Measurements from ENCODE around the gene TRAPPC2L. TPM values are rescaled to one million over a fixed set of nuclear protein-coding genes. Genes with fewer than 3 reads are reported as not detected.

Gene TRAPPC2L
- total and polyA plus RNA-seq, 2 of the 13 experiments (the other 11 are each of a cell fraction or from before 2014, with no cell fraction given): 96.3 to 107 TPM

DNA sequence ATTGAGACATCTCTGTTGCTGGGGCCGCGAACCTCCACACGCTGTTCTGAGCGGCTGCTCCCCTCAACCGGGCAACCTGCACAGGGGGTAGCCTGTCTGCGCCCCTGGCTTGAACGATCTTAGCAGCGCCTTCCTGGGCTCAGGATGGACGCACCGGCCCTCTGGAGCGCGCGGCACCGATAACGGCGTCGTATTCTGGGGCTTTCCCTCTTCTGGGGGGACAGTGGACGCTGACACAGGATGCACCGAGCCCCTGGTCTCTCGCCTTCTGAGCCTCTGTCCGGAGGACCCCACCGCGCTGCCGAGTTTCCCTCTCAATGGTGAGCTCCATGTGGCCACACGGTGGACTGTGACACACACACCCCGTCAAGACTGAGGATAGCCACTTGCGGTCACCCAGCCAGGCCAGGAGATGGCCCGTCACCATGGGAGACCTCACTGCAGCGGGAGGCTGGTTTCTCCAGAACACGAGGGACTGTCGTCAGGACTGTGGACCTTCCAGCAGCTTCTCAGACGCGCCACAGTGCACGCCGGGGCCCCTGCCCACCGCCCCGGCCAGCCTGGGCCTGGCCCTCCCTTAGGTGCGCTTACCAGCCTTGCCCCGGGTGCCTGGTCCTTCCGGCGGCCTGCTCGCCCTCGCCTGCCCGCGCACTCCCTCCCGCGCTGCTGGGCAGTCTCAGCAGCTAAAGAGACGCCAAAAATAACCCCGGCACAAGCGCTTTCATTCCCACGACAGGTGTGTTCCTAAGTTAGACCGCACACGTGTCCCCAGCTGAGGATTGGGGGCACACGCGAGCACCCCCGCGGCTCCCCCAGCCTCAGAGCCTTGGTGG lies 39.5 kb downstream of the TRAPPC2L start:
- no peak overlapping the region for H3K4me3 ChIP-seq (replicated peaks in 1 of 3; ENCODE audit: insufficient read depth in 1 of 3, low read depth in 2 of 3, low read length in 3 of 3)
- TF ChIP-seq EED (CRISPR knock-in tag; IDR thresholded peaks at IDR 0.05) (0 out of 2 replicates have a peak, but pooled peaks have one; percentile 36), ZNF543 (CRISPR knock-in tag; IDR thresholded peaks at IDR 0.05) (no peak)
- POLR2A ChIA-PET: no interaction called here
- peaks cover 62 to 96% of the 10 kb centered on the region in 2 experiments for H3K27me3 ChIP-seq (ENCODE audit: control insufficient read depth in 1 of 2, insufficient read depth in 2 of 2, low read length in 2 of 2)
- ATAC-seq (peak; percentile 12), DNase-seq (ENCODE audit: low spot score) (no peak), FAIRE-seq (no peak)
- no peaks in the 10 kb centered on the region for H3K36me3 ChIP-seq (replicated peaks in 1 of 2; ENCODE audit: control insufficient read depth in 1 of 2, insufficient read depth in 2 of 2, low read length in 2 of 2)
- 23% methylated on average over 24 of the region's 57 CpGs for WGBS (ENCODE audit: low lambda C conversion rate)
- in situ Hi-C loops (cut with HindIII; ENCODE audit: extremely low pct_ligation_motif_present, low pct_unique_long_range_greater_than_20kb): no loop called here
- H3K79me2 ChIP-seq (ENCODE audit: insufficient read depth, low read length): no peaks in the 10 kb centered on the region
- H3K9me3 ChIP-seq (ENCODE audit: low read length): no peaks in the 10 kb centered on the region
- no peak overlapping the region for H2AFZ ChIP-seq (ENCODE audit: low read length)
- peaks cover 4% of the 10 kb centered on the region; the same call in 1 of the 2 replicates for H4K20me1 ChIP-seq (ENCODE audit: insufficient read depth, low read length)
- peaks cover 5% of the 10 kb centered on the region for H3K4me1 ChIP-seq (ENCODE audit: insufficient read depth, low read length)
- CTCF ChIA-PET (ENCODE audit: low intra/inter-chr PET ratio, low total read pairs): no interaction called here
- H3K4me2 ChIP-seq (ENCODE audit: low read depth, low read length): no peak overlapping the region
- intact Hi-C loops (cut with micrococcal nuclease; ENCODE audit: unreplicated experiment): no loop called here
- no peak overlapping the region for H3K27ac ChIP-seq (ENCODE audit: extremely low read length, insufficient read depth, low read length)
- no peak overlapping the region for H3K9ac ChIP-seq (ENCODE audit: insufficient read depth, low read depth, low read length)
- no TSS peak for BruUV-seq (replicated peaks)

DNA sequence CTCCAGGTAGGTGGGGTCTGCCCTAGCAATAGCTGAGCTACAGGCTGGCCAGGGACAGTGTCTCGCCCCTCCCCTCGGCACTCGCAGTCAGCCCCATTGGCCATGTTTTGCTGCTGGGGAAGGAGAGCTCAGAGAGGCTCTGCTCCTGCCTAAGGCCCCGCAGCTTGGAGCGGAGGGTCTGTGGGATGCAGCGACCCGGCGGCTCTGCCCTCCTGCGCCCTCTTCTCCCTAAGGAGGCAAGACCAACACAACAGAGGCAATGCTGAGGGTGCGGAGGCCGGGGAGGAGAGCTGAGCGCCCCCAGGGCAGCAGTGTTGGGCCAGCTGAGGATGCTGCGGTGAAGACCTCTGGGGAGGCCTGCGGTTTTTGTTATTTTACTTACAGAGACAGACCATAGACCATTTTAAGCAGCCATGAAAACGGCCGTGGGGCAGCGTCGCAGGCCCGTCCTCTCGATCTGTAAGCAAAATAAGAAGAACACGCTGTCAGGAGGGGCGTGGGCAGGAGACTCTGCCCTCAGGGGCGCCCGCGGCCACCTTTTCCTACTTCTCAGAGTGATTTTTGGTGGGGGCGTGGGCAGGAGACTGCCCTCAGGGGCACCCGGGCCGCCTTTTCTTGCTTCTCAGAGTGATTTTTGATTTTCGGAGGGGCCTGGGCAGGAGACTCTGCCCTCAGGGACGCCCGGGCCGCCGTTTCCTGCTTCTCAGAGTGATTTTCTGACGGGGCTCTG lies 40.9 kb downstream of the TRAPPC2L start:
- POLR2A ChIA-PET: no interaction called here
- no peaks in the 10 kb centered on the region; the same call in 1 of the 2 replicates for H4K20me1 ChIP-seq (ENCODE audit: insufficient read depth, low read length)
- peak; percentile 36; the same call in 1 of the 2 replicates for TF ChIP-seq ZNF768 (CRISPR knock-in tag; IDR thresholded peaks at IDR 0.05)
- no peak for TF ChIP-seq ZNF772 (CRISPR knock-in tag; IDR thresholded peaks at IDR 0.05)
- TF ChIP-seq, protein P1, sequence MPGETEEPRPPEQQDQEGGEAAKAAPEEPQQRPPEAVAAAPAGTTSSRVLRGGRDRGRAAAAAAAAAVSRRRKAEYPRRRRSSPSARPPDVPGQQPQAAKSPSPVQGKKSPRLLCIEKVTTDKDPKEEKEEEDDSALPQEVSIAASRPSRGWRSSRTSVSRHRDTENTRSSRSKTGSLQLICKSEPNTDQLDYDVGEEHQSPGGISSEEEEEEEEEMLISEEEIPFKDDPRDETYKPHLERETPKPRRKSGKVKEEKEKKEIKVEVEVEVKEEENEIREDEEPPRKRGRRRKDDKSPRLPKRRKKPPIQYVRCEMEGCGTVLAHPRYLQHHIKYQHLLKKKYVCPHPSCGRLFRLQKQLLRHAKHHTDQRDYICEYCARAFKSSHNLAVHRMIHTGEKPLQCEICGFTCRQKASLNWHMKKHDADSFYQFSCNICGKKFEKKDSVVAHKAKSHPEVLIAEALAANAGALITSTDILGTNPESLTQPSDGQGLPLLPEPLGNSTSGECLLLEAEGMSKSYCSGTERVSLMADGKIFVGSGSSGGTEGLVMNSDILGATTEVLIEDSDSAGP (CRISPR knock-in tag; IDR thresholded peaks at IDR 0.05; ENCODE audit: borderline replicate concordance): 0 out of 2 replicates have a peak, but pooled peaks have one; percentile 21
- no peaks in the 10 kb centered on the region for H3K9me3 ChIP-seq (ENCODE audit: low read length)
- H3K4me2 ChIP-seq (ENCODE audit: low read depth, low read length): no peak overlapping the region
- CTCF ChIA-PET (ENCODE audit: low intra/inter-chr PET ratio, low total read pairs): no interaction called here
- H2AFZ ChIP-seq (ENCODE audit: low read length): no peak overlapping the region
- no peak for DNase-seq (ENCODE audit: low spot score)
- no peak for ATAC-seq
- peaks cover 58 to 96% of the 10 kb centered on the region in 2 experiments for H3K27me3 ChIP-seq (ENCODE audit: control insufficient read depth in 1 of 2, insufficient read depth in 2 of 2, low read length in 2 of 2)
- no peak overlapping the region for H3K4me3 ChIP-seq (replicated peaks in 1 of 3; ENCODE audit: insufficient read depth in 1 of 3, low read depth in 2 of 3, low read length in 3 of 3)
- WGBS (ENCODE audit: low lambda C conversion rate): 27% methylated on average over 22 of the region's 34 CpGs
- BruUV-seq (replicated peaks): no TSS peak
- no peak for FAIRE-seq
- peaks cover 10% of the 10 kb centered on the region for H3K4me1 ChIP-seq (ENCODE audit: insufficient read depth, low read length)
- no peak overlapping the region for H3K27ac ChIP-seq (ENCODE audit: extremely low read length, insufficient read depth, low read length)
- in situ Hi-C loops (cut with HindIII; ENCODE audit: extremely low pct_ligation_motif_present, low pct_unique_long_range_greater_than_20kb): no loop called here
- no peaks in the 10 kb centered on the region for H3K36me3 ChIP-seq (replicated peaks in 1 of 2; ENCODE audit: control insufficient read depth in 1 of 2, insufficient read depth in 2 of 2, low read length in 2 of 2)
- H3K9ac ChIP-seq (ENCODE audit: insufficient read depth, low read depth, low read length): no peak overlapping the region
- no peaks in the 10 kb centered on the region for H3K79me2 ChIP-seq (ENCODE audit: insufficient read depth, low read length)
- intact Hi-C loops (cut with micrococcal nuclease; ENCODE audit: unreplicated experiment): no loop called here

Data from HepG2 (cell line).